ENCODE results near the gene LAP3.

DNA sequence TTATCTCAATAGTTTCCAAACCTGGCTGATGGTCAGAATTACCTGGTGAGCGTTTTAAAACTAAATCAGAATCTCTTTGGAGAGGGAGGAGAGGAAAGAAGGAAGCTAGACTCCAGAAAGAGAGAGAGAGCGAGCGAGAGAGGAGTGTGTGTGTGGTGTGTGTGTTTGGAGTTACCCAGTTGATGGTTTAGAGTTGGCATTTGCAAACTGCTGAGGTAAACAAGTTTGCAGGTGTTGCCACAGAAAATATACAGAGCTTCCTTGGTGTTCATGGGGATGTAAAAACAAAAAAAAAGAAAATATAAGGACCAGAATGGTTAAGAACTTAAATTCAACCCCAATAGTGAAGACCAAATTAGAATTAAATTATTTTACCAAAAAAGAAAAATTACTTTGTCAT, 26.4 kb upstream of the LAP3 start:
- TF ChIP-seq CTCF (conservative IDR thresholded peaks at IDR 0.05 in 1 of 2, IDR thresholded peaks at IDR 0.05 in 1 of 2; ENCODE audit: extremely low read depth in 1 of 2, insufficient read depth in 1 of 2, low read depth in 1 of 2, low read length in 2 of 2) = no peak
- no peak for TF ChIP-seq EZH2 (IDR thresholded peaks at IDR 0.05; ENCODE audit: borderline replicate concordance, low read length)

All from mammary epithelial cell (primary cell).